SK-N-SH (cell line): Measurements from ENCODE around the gene HSPA12A. TPM values are rescaled to one million over a fixed set of nuclear protein-coding genes. Genes with fewer than 3 reads are reported as not detected.

Experiments
- CTCF ChIA-PET: fragments of 300-600, 350-600 bp; formaldehyde crosslinking; extraction: SDS; loops from one replicate; lab custom pipeline; 2021; lab: Yijun Ruan, JAX
- POLR2A ChIA-PET: fragments of 350-600 bp; sonication (Branson Sonifier 250); formaldehyde crosslinking; extraction: SDS; loops from one replicate; lab custom pipeline; 2020; ENCODE audit warnings: antibody characterized with exemption, inconsistent platforms; lab: Yijun Ruan, JAX
- DNase-seq: peaks from one replicate; pipeline ENCODE4 v3.0.0; 2012
- H2AFZ ChIP-seq: fragments of 200-600 bp; sonication (generic); 2 replicates; pipeline ENCODE4 v1.8.1; 2016; ENCODE audit warnings: antibody characterized with exemption, mild to moderate bottlenecking, low read depth
- H3F3A ChIP-seq: fragments of 200-600 bp; sonication (generic); replicated peaks from 2 replicates; pipeline ENCODE3; 2016; ENCODE audit warnings: antibody characterized with exemption, mild to moderate bottlenecking; ENCODE audit not compliant: insufficient read depth
- H3K27ac ChIP-seq, 2 experiments: fragments of 200-500 bp in 1 of 2; fragments of 200-600 bp in 1 of 2; sonication (Bioruptor generic) in 1 of 2; sonication (generic), shearing (Covaris generic) in 1 of 2; 2 replicates each; pipeline versions ENCODE4 v1.5.1 to v1.6.1; 2014 to 2016; ENCODE audit warnings: low read depth in 2 of 2, inconsistent platforms in 1 of 2, low read length in 1 of 2, mild to moderate bottlenecking in 1 of 2, mixed read lengths in 1 of 2
- H3K27me3 ChIP-seq: fragments of 200-600 bp; sonication (generic), shearing (Covaris generic); 2 replicates; pipeline ENCODE4 v1.6.1; 2016; ENCODE audit warnings: mixed run types; ENCODE audit not compliant: insufficient read depth
- H3K36me3 ChIP-seq, 2 experiments: fragments of 200-500 bp in 1 of 2; fragments of 200-600 bp in 1 of 2; sonication (Bioruptor generic) in 1 of 2; sonication (generic) in 1 of 2; replicated peaks in 1 of 2; 2 replicates each; pipeline versions ENCODE3 to v1.5.1; 2014 to 2016; ENCODE audit warnings: low read length in 1 of 2, mild to moderate bottlenecking in 1 of 2; ENCODE audit not compliant: insufficient read depth in 2 of 2, control insufficient read depth in 1 of 2
- H3K4me1 ChIP-seq, 2 experiments: fragments of 200-500 bp in 1 of 2; fragments of 200-600 bp in 1 of 2; sonication (Bioruptor generic) in 1 of 2; sonication (generic), shearing (Covaris generic) in 1 of 2; 2 replicates each; pipeline versions ENCODE4 v1.5.1 to v1.6.1; 2014 to 2016; ENCODE audit warnings: low read depth in 1 of 2, low read length in 1 of 2, mixed run types in 1 of 2; ENCODE audit not compliant: insufficient read depth in 2 of 2, control insufficient read depth in 1 of 2
- H3K4me2 ChIP-seq: fragments of 200-600 bp; sonication (generic), shearing (Covaris generic); 2 replicates; pipeline ENCODE4 v1.6.1; 2017; ENCODE audit warnings: mixed run types
- H3K4me3 ChIP-seq, 2 experiments: fragments of 200-500 bp in 1 of 2; fragments of 200-600 bp in 1 of 2; sonication (Bioruptor generic) in 1 of 2; sonication (generic), shearing (Covaris generic) in 1 of 2; 2 replicates each; pipeline versions ENCODE4 v1.5.1 to v1.8.1; 2014 to 2016; ENCODE audit warnings: low read depth in 2 of 2, inconsistent platforms in 1 of 2, low read length in 1 of 2, mild to moderate bottlenecking in 1 of 2, mixed read lengths in 1 of 2, moderate library complexity in 1 of 2
- H3K79me2 ChIP-seq: fragments of 200-600 bp; sonication (generic); 2 replicates; pipeline ENCODE4 v1.8.1; 2017; ENCODE audit warnings: mild to moderate bottlenecking; ENCODE audit not compliant: insufficient read depth
- H3K9ac ChIP-seq: fragments of 200-600 bp; sonication (generic); 2 replicates; pipeline ENCODE4 v1.6.1; 2017; ENCODE audit warnings: mixed run types
- H3K9me2 ChIP-seq: fragments of 200-600 bp; sonication (generic); 2 replicates; pipeline ENCODE4 v1.6.1; 2017; ENCODE audit warnings: mixed run types
- H3K9me3 ChIP-seq: fragments of 200-600 bp; sonication (generic); 2 replicates; pipeline ENCODE4 v1.6.1; 2017; ENCODE audit warnings: mixed run types, mild to moderate bottlenecking, moderate library complexity
- H4K20me1 ChIP-seq: fragments of 200-600 bp; sonication (generic); 2 replicates; pipeline ENCODE4 v1.6.1; 2017; ENCODE audit warnings: mild to moderate bottlenecking, mixed run types; ENCODE audit not compliant: insufficient read depth
- CHD2 ChIP-seq: fragments of 150-350 bp; IDR thresholded peaks from 2 replicates; pipeline ENCODE4 v1.6.1; 2018; ENCODE audit warnings: low read length; ENCODE audit not compliant: partially characterized antibody
- EZH2phosphoT487 ChIP-seq: fragments of 200-600 bp; sonication (generic); IDR thresholded peaks from 2 replicates; pipeline ENCODE4 v1.6.1; 2017; ENCODE audit warnings: low read depth, mixed run types, mild to moderate bottlenecking, antibody characterized with exemption, moderate library complexity, borderline replicate concordance
- FOSL2 ChIP-seq: IDR thresholded peaks from 2 replicates; pipeline ENCODE4 v1.4.0; 2012; ENCODE audit warnings: low read depth, mild to moderate bottlenecking, moderate library complexity, borderline replicate concordance
- FOXM1 ChIP-seq: IDR thresholded peaks from 2 replicates; pipeline ENCODE4 v1.4.0; 2012; ENCODE audit warnings: low read depth, mild to moderate bottlenecking
- GABPA ChIP-seq: IDR thresholded peaks from 2 replicates; pipeline ENCODE4 v1.4.0; 2012; ENCODE audit warnings: low read depth, mild to moderate bottlenecking
- GATA2 ChIP-seq: sonication (generic); formaldehyde crosslinking; IDR thresholded peaks from 2 replicates; pipeline ENCODE4 v1.5.0; 2020; ENCODE audit warnings: mild to moderate bottlenecking, missing genetic modification reagents
- JUND ChIP-seq: IDR thresholded peaks from 2 replicates; pipeline ENCODE4 v1.4.0; 2012
- MEF2A ChIP-seq: IDR thresholded peaks from 2 replicates; pipeline ENCODE4 v1.4.0; 2012; ENCODE audit warnings: low read depth, borderline replicate concordance
- MXI1 ChIP-seq: IDR thresholded peaks from 2 replicates; pipeline ENCODE4 v1.6.1; 2012; ENCODE audit warnings: mild to moderate bottlenecking, low read depth, low read length, improper control_type of control experiment
- NRF1 ChIP-seq: IDR thresholded peaks from 2 replicates; pipeline ENCODE4 v1.6.1; 2012; ENCODE audit warnings: low read depth, mild to moderate bottlenecking, low read length
- POLR2AphosphoS5 ChIP-seq: IDR thresholded peaks from 2 replicates; pipeline ENCODE4 v1.6.1; 2012; ENCODE audit warnings: low read depth, low read length
- RCOR1 ChIP-seq: fragments of 150-350 bp; IDR thresholded peaks from 2 replicates; pipeline ENCODE4 v1.6.1; 2017; ENCODE audit warnings: antibody characterized with exemption, low read length
- TAF1 ChIP-seq: IDR thresholded peaks from 2 replicates; pipeline ENCODE4 v1.6.1; 2012; ENCODE audit warnings: low read depth, mild to moderate bottlenecking, low read length, moderate library complexity, borderline replicate concordance
- TEAD4 ChIP-seq: IDR thresholded peaks from 2 replicates; pipeline ENCODE4 v1.4.0; 2012; ENCODE audit warnings: mild to moderate bottlenecking, borderline replicate concordance; ENCODE audit not compliant: insufficient read depth
- WGBS: methylation state at CpG from one replicate; pipeline ENCODE4 v1.1.6; 2017; ENCODE audit warnings: low lambda C conversion rate; 5-methylcytosine and 5-hydroxymethylcytosine counted together
- polyA plus RNA-seq, 3 experiments: library from polyadenylated mRNA; depleted of rRNA; stranded (reverse); fragments of >200 nt; gene quantifications; 2 replicates each; pipeline ENCODE4 v1.2.3, GENCODE V29; 2012
- TF ChIP-seq, protein P1 (sequence below): fragments of 150-350 bp; IDR thresholded peaks from 2 replicates; pipeline ENCODE4 v1.6.1; 2017; ENCODE audit warnings: antibody characterized with exemption, low read length, low read depth, borderline replicate concordance
- TF ChIP-seq, protein P2 (sequence below): IDR thresholded peaks from 2 replicates; pipeline ENCODE4 v1.6.1; 2012; ENCODE audit warnings: mild to moderate bottlenecking, low read depth, low read length, moderate library complexity
- TF ChIP-seq, protein P3 (sequence below): IDR thresholded peaks from 2 replicates; pipeline ENCODE4 v1.4.0; 2012; ENCODE audit warnings: low read depth
- TF ChIP-seq, protein P4 (sequence below): IDR thresholded peaks from 2 replicates; pipeline ENCODE4; 2012
- TF ChIP-seq, protein P5 (sequence below): IDR thresholded peaks from 2 replicates; pipeline ENCODE4 v1.4.0; 2012; ENCODE audit warnings: low read depth, borderline replicate concordance
- TF ChIP-seq, protein P6 (sequence below): fragments of 200-600 bp; sonication (generic); IDR thresholded peaks from 2 replicates; pipeline ENCODE4 v1.6.1; 2017; ENCODE audit warnings: antibody characterized with exemption, mild to moderate bottlenecking, moderate library complexity

The HSPA12A gene
- polyA plus RNA-seq, 1 of the 3 experiments (the other 2 are of a cell fraction), result 2.9 TPM

DNA sequence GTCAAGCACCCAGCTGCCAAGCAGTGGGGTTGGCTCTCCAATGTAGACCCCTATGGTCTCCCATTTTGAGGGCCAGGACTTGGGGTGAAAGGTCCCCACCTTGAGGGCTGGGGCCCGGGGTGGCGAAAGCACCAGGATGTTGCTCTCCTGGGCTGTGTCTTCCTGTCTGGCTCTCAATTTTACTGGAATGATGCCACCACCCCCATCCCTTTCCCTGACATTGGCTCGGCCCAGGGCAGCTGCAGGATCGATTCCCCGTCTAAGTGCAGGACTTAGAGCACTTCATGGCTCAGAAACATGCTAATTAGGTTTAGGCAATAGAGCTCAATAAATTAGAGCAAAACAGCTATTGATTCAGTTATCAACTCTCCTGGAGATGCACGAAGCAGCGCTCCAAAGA, 27.0 kb upstream of the HSPA12A start:
- Histone ChIP-seq H3K27me3 (no peaks in the 10 kb centered on the region), H3K4me3 (no peak overlapping the region), H3K9ac (no peak overlapping the region), H3K36me3 (no peaks in the 10 kb centered on the region), H3F3A (no peaks in the 10 kb centered on the region), H3K9me3 (no peaks in the 10 kb centered on the region), H2AFZ (no peak overlapping the region), H3K79me2 (no peaks in the 10 kb centered on the region), H3K4me2 (no peak overlapping the region), H4K20me1 (no peaks in the 10 kb centered on the region), H3K27ac (no peak overlapping the region), H3K4me1 (peaks cover 0 to 6% of the 10 kb centered on the region in 2 experiments; a peak in 1 of 4 replicates), H3K9me2 (no peaks in the 10 kb centered on the region)
- ChIA-PET POLR2A (no interaction called here), CTCF (interaction anchor here (1.6 to 11.3 kb wide), 2 partner anchors 18 to 87 kb away, joined by 5 to 106 read pairs; no protein-coding TSS in a partner anchor)
- DNase-seq, result no peak
- TF ChIP-seq, protein P1, sequence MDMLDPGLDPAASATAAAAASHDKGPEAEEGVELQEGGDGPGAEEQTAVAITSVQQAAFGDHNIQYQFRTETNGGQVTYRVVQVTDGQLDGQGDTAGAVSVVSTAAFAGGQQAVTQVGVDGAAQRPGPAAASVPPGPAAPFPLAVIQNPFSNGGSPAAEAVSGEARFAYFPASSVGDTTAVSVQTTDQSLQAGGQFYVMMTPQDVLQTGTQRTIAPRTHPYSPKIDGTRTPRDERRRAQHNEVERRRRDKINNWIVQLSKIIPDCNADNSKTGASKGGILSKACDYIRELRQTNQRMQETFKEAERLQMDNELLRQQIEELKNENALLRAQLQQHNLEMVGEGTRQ, result no peak
- TF ChIP-seq GATA2 (CRISPR knock-in tag), result no peak
- TF ChIP-seq, protein P2, sequence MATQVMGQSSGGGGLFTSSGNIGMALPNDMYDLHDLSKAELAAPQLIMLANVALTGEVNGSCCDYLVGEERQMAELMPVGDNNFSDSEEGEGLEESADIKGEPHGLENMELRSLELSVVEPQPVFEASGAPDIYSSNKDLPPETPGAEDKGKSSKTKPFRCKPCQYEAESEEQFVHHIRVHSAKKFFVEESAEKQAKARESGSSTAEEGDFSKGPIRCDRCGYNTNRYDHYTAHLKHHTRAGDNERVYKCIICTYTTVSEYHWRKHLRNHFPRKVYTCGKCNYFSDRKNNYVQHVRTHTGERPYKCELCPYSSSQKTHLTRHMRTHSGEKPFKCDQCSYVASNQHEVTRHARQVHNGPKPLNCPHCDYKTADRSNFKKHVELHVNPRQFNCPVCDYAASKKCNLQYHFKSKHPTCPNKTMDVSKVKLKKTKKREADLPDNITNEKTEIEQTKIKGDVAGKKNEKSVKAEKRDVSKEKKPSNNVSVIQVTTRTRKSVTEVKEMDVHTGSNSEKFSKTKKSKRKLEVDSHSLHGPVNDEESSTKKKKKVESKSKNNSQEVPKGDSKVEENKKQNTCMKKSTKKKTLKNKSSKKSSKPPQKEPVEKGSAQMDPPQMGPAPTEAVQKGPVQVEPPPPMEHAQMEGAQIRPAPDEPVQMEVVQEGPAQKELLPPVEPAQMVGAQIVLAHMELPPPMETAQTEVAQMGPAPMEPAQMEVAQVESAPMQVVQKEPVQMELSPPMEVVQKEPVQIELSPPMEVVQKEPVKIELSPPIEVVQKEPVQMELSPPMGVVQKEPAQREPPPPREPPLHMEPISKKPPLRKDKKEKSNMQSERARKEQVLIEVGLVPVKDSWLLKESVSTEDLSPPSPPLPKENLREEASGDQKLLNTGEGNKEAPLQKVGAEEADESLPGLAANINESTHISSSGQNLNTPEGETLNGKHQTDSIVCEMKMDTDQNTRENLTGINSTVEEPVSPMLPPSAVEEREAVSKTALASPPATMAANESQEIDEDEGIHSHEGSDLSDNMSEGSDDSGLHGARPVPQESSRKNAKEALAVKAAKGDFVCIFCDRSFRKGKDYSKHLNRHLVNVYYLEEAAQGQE, result no peak
- TF ChIP-seq, protein P3, sequence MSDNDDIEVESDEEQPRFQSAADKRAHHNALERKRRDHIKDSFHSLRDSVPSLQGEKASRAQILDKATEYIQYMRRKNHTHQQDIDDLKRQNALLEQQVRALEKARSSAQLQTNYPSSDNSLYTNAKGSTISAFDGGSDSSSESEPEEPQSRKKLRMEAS, result no peak
- TF ChIP-seq CHD2, result no peak
- TF ChIP-seq TAF1, result no peak
- no peak for TF ChIP-seq FOXM1
- no peak for TF ChIP-seq EZH2phosphoT487
- no peak for TF ChIP-seq RCOR1
- no peak for TF ChIP-seq FOSL2
- TF ChIP-seq, protein P4, sequence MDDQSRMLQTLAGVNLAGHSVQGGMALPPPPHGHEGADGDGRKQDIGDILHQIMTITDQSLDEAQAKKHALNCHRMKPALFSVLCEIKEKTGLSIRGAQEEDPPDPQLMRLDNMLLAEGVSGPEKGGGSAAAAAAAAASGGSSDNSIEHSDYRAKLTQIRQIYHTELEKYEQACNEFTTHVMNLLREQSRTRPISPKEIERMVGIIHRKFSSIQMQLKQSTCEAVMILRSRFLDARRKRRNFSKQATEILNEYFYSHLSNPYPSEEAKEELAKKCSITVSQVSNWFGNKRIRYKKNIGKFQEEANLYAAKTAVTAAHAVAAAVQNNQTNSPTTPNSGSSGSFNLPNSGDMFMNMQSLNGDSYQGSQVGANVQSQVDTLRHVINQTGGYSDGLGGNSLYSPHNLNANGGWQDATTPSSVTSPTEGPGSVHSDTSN, result no peak
- TF ChIP-seq, protein P5, sequence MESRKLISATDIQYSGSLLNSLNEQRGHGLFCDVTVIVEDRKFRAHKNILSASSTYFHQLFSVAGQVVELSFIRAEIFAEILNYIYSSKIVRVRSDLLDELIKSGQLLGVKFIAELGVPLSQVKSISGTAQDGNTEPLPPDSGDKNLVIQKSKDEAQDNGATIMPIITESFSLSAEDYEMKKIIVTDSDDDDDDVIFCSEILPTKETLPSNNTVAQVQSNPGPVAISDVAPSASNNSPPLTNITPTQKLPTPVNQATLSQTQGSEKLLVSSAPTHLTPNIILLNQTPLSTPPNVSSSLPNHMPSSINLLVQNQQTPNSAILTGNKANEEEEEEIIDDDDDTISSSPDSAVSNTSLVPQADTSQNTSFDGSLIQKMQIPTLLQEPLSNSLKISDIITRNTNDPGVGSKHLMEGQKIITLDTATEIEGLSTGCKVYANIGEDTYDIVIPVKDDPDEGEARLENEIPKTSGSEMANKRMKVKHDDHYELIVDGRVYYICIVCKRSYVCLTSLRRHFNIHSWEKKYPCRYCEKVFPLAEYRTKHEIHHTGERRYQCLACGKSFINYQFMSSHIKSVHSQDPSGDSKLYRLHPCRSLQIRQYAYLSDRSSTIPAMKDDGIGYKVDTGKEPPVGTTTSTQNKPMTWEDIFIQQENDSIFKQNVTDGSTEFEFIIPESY, result no peak
- TF ChIP-seq GABPA, result no peak
- TF ChIP-seq, protein P6, sequence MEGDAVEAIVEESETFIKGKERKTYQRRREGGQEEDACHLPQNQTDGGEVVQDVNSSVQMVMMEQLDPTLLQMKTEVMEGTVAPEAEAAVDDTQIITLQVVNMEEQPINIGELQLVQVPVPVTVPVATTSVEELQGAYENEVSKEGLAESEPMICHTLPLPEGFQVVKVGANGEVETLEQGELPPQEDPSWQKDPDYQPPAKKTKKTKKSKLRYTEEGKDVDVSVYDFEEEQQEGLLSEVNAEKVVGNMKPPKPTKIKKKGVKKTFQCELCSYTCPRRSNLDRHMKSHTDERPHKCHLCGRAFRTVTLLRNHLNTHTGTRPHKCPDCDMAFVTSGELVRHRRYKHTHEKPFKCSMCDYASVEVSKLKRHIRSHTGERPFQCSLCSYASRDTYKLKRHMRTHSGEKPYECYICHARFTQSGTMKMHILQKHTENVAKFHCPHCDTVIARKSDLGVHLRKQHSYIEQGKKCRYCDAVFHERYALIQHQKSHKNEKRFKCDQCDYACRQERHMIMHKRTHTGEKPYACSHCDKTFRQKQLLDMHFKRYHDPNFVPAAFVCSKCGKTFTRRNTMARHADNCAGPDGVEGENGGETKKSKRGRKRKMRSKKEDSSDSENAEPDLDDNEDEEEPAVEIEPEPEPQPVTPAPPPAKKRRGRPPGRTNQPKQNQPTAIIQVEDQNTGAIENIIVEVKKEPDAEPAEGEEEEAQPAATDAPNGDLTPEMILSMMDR, result no peak
- no peak for TF ChIP-seq NRF1
- TF ChIP-seq TEAD4, result no peak
- TF ChIP-seq JUND, result no peak
- TF ChIP-seq MXI1, result no peak
- no peak for TF ChIP-seq POLR2AphosphoS5
- TF ChIP-seq MEF2A, result no peak
- whole genome bisulfite sequencing, result 85% methylated on average over 5 of the region's 7 CpGs
